NCI-H345 treated with DMSO at 0.1 percent for 48 hours (cell line): ENCODE results near the gene KCNQ5.
"Not testable (repeated sequence)": the region's sequence is repeated elsewhere in the genome, so short reads cannot be mapped to it uniquely, and the experiment has no call there.

Experiments used
- DNase-seq: peaks from one replicate; lab custom pipeline; 2025; ENCODE audit not compliant: unreplicated experiment; lab: John Stamatoyannopoulos, UW

The KCNQ5 gene

GRCh38 chr6:73156793-73157767, 535.2 kb downstream of the KCNQ5 start:
- no peak for DNase-seq

GRCh38 chr6:73157870-73158269, 536.0 kb downstream of the KCNQ5 start:
- no peak for DNase-seq

GRCh38 chr6:73169111-73169510, 547.2 kb downstream of the KCNQ5 start:
- no peak for DNase-seq

GRCh38 chr6:73169633-73170032, 547.8 kb downstream of the KCNQ5 start:
- DNase-seq = no peak

DNA sequence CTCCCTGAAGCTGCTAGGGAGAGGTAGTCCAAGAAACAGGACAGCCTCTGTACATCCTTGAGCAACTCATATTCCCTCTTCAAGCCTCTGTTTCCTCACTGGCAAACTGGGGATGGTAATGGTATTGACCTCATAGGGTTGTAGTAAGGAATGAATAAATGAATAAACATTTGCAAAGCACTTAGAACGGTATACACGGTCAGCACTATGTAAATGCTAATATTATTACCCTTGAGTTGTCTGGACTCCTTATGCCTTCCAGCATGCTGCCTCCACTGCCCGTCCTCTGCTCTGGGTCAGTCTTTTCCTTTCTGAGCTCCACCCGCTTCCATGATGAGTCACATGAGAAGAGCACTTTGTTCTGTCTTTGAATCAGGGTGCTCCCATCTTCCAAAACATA, 552.8 kb downstream of the KCNQ5 start:
- DNase-seq = no peak

- no peak for DNase-seq
Measured at GRCh38 chr6:73176057-73176456, 554.2 kb downstream of the KCNQ5 start.

DNA sequence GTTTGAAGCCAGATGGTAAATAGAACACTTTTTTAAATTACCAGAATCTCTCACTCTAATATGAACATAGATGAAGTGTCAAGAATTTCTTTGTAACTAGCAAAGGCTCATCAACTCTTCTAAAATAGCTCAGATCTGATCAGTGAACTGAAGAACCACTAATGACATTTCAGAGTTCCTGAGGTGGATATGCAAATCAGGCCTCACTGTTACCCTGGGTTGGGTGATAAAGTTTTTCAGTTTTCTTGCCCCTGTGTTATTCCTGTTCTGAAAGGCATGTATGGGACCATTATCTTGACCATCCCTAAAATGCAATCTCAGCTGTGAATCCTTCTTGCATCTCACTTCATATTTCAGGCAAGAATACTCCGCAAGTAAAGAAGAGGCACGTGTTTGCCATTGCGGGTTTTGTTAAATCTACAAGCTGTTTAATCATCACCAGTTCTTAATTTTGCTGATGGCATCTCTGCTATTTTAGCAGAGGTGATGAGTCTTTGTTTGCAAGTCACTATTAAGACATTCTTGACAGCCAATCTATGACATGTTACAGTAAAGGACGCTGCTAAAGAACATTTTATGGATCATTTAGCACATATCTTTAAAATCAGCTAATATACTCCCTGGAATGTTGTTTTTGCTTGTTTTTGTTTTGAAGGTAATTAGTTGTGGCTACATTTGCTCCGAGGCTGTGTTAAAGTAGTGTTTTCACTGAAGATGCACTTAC, 555.5 kb downstream of the KCNQ5 start:
- DNase-seq = no peak

GRCh38 chr6:73180076-73180738, 558.3 kb downstream of the KCNQ5 start:
- DNase-seq = no peak

- peak; percentile 75 for DNase-seq
Measured at GRCh38 chr6:73180763-73181619, 559.1 kb downstream of the KCNQ5 start.

- no peak for DNase-seq
Measured at GRCh38 chr6:73182021-73182607, 560.2 kb downstream of the KCNQ5 start.

DNA sequence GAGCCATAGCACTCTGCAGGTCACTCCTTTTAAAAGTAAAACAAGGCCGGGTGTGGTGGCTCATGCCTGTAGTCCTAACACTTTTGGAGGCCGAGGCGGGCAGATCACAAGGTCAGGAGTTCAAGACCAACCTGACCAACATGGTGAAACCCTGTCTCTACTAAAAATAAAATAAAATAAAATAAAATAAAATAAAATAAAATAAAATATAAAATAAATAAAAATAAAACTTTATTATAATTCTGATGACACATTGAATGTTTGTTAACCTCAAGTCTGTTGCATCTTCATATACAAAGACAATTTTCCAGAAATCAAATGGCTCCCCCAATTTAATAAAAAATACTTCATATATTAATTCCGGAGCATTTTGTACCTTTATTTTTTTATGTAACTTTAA, 571.4 kb downstream of the KCNQ5 start:
- DNase-seq = not testable (repeated sequence)

DNA sequence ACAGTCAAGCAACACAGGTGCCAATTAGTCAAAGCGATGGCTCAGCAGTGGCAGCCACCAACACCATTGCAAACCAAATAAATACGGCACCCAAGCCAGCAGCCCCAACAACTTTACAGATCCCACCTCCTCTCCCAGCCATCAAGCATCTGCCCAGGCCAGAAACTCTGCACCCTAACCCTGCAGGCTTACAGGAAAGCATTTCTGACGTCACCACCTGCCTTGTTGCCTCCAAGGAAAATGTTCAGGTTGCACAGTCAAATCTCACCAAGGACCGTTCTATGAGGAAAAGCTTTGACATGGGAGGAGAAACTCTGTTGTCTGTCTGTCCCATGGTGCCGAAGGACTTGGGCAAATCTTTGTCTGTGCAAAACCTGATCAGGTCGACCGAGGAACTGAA, 572.9 kb downstream of the KCNQ5 start:
- DNase-seq = no peak

- DNase-seq = no peak
Measured at GRCh38 chr6:73200247-73200646, 578.4 kb downstream of the KCNQ5 start.

DNA sequence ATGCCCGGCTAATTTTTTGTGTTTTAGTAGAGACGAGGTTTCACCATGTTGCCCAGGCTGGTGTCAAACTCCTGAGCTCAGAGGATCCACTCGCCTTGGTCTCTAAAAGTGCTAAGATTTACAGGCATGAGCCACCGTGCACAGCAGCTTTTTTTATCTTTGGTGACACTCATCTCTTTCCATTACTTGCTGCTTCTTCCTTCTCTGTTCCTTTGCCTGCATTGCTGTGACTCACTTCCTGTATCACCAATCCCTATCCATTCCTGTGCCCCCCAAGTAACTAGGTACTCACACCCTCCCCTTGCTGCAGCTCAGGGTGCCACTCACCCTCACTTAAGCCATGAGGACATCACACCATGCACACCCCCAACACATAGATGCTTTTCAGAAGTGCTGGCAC, 578.9 kb downstream of the KCNQ5 start:
- no peak for DNase-seq

DNA sequence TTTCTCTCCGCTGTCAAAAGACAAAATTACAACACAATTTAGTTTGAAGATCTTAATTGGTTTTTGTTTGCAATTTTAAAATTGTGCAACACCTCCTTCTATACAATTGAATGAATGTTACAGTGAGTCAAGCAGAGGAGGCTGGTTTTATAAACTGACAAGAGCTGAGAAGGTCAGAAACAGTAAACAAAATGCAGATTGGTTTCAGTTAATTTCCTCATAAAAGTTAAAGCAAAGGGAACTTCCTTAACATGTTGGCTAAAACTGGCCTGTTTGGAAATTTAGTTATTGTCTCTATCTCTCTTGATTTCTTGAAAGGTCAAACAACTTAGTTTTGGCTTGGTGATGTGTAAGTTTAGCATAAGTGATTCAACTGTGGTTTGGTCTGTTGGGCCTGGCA, 581.2 kb downstream of the KCNQ5 start:
- DNase-seq = no peak

DNA sequence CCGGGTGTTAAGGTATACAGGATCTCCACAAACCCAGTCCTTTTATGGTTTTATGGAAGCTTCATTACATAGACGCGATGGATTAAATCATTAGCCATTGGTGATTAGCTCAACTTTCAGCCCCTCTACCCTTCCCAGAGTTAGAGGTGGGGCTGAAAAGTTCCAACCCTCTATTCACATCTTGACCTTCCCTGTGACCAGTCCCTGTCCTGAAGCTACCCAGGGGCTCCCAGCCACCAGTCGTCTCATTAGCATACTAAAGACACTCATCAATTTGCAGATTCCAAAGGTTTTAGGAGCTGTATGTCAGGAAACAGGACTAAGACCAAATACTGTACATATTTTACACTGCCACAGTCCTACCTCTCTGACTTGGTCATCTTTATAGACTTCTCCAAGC, 582.4 kb downstream of the KCNQ5 start:
- no peak for DNase-seq

GRCh38 chr6:73207221-73207837, 585.5 kb downstream of the KCNQ5 start:
- no peak for DNase-seq

DNA sequence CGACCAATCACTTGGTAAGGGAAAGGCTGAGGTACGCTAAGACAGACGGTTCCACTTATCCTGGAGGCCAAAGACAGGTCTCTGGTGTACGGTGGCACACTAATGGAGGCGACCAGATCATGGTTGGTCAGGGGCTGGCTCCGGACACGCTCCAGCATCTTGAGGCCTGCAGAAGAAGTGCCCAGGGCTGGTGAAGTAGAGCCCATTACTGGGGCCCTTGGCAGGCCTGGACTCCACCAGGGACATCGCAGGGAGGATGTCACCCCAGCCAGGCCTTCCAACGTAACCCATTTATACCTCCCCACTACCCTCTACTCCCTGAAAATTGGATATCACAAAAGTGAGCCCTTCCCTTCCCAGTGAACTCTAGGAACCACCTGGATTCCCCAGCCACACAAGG, 587.3 kb downstream of the KCNQ5 start:
- no peak for DNase-seq

- DNase-seq = no peak
Measured at GRCh38 chr6:73216859-73217258, 595.0 kb downstream of the KCNQ5 start.

DNA sequence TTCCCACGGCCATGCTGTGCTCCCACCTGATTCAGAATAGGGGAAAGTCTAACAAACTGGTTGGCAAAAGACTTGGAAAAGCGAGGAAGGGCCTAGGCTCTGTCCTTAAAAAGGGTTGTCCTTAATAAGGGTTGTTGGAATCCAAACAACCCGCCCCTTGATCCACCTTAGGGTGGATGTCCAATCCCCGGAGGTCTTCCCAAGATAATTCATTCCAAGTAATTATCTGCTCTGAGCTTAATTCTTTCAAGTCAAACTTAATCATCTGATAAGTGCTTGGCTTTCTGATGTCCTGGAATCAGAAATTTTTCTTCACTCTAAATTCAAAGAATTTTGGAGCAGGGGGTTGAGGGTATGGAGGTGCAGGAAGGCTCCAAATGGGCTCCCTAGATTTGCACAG, 603.5 kb downstream of the KCNQ5 start, which contains the start of gene KHDC1L:
KHDC1L (minus strand) TSS at position 101 of the 400 bp plus-strand sequence; CDS start at position 13, 88 bp downstream.
- no peak for DNase-seq
